HepG2 (cell line): Measurements from ENCODE around the gene ATG13. TPM values are rescaled to one million over a fixed set of nuclear protein-coding genes. Genes with fewer than 3 reads are reported as not detected.

Source experiments
- CEBPB ChIP-seq: IDR thresholded peaks from 2 replicates; pipeline ENCODE4 v1.6.1; 2011; ENCODE audit warnings: low read depth, low read length, improper control_type of control experiment, borderline replicate concordance
- CREM ChIP-seq, 2 experiments: sonication (generic) in 1 of 2; formaldehyde crosslinking in 1 of 2; IDR thresholded peaks; 2 replicates each; pipeline versions ENCODE4 v1.4.0 to v1.6.1; 2016 to 2020; ENCODE audit warnings: antibody characterized with exemption in 1 of 2, mild to moderate bottlenecking in 1 of 2, missing genetic modification reagents in 1 of 2
- GABPA ChIP-seq, 2 experiments: IDR thresholded peaks; 2 replicates each; pipeline ENCODE4 v1.6.1; 2011 to 2016; ENCODE audit warnings: low read depth in 2 of 2, low read length in 1 of 2, missing biosample characterization in 1 of 2, missing genetic modification characterization in 1 of 2
- MED13 ChIP-seq: sonication (generic); formaldehyde crosslinking; IDR thresholded peaks from 2 replicates; pipeline ENCODE4 v1.5.0; 2020; ENCODE audit warnings: missing genetic modification reagents
- PRMT3 ChIP-seq: sonication (generic); formaldehyde crosslinking; IDR thresholded peaks from 2 replicates; pipeline ENCODE4 v1.8.1; 2022; ENCODE audit warnings: low read depth, mild to moderate bottlenecking, moderate library complexity, missing genetic modification reagents, borderline replicate concordance
- RARA ChIP-seq: IDR thresholded peaks from 2 replicates; pipeline ENCODE4 v1.6.1; 2016; ENCODE audit warnings: missing genetic modification reagents, missing compliant biosample characterization
- SALL1 ChIP-seq: sonication (generic); formaldehyde crosslinking; IDR thresholded peaks from 2 replicates; pipeline ENCODE4 v1.8.0; 2022; ENCODE audit warnings: mild to moderate bottlenecking, missing genetic modification reagents
- TAF15 ChIP-seq: fragments of 200-400 bp; formaldehyde crosslinking; IDR thresholded peaks from one replicate; pipeline ENCODE4 v1.6.1; 2018; ENCODE audit warnings: mild to moderate bottlenecking, low read depth, low read length; ENCODE audit not compliant: poor library complexity, severe bottlenecking
- U2AF2 ChIP-seq: fragments of 200-400 bp; formaldehyde crosslinking; IDR thresholded peaks from 2 replicates; pipeline ENCODE4 v1.6.1; 2017; ENCODE audit warnings: low read depth, mild to moderate bottlenecking, low read length
- ZFP62 ChIP-seq: sonication (generic); formaldehyde crosslinking; IDR thresholded peaks from 2 replicates; pipeline ENCODE4 v1.4.0; 2020; ENCODE audit warnings: missing genetic modification reagents
- ZMYM2 ChIP-seq: sonication (generic); formaldehyde crosslinking; IDR thresholded peaks from 2 replicates; pipeline ENCODE4 v1.8.0; 2022; ENCODE audit warnings: mild to moderate bottlenecking, missing genetic modification reagents
- ZNF260 ChIP-seq: sonication (generic); formaldehyde crosslinking; IDR thresholded peaks from 2 replicates; pipeline ENCODE4 v1.4.0; 2020; ENCODE audit warnings: missing genetic modification reagents, low read depth, mild to moderate bottlenecking, borderline replicate concordance
- ZNF451 ChIP-seq: sonication (generic); formaldehyde crosslinking; IDR thresholded peaks from 2 replicates; pipeline ENCODE4 v1.5.0; 2020; ENCODE audit warnings: mild to moderate bottlenecking, missing genetic modification reagents
- ZNF841 ChIP-seq: sonication (generic); formaldehyde crosslinking; IDR thresholded peaks from 2 replicates; pipeline ENCODE4 v1.8.1; 2023; ENCODE audit warnings: missing genetic modification reagents, borderline replicate concordance
- ZSCAN30 ChIP-seq: sonication (generic); formaldehyde crosslinking; IDR thresholded peaks from 2 replicates; pipeline ENCODE4 v1.5.0; 2020; ENCODE audit warnings: mild to moderate bottlenecking, missing genetic modification reagents
- polyA plus RNA-seq, 8 experiments: library from polyadenylated mRNA; depleted of rRNA in 3 of 8; stranded (reverse) in 7 of 8; unstranded in 1 of 8; fragments of >200 nt; fragmentation: Illumina TruSeq in 4 of 8; extraction: Trizol in 4 of 8; gene quantifications; 2 replicates each; pipeline versions ENCODE4 v1.2.1 to v1.2.3, GENCODE V29; 2011 to 2016; ENCODE audit warnings: low read depth in 4 of 8, missing spikeins in 1 of 8, mixed read lengths in 1 of 8; ENCODE audit not compliant: insufficient read depth in 1 of 8
- total RNA-seq, 5 experiments: library from RNA; depleted of rRNA; stranded (reverse); fragments of >200 nt; fragmentation: Illumina TruSeq; extraction: Trizol; gene quantifications; 2 replicates each; pipeline ENCODE4 v1.2.3, GENCODE V29; 2016; ENCODE audit warnings: low read depth in 1 of 5
- TF ChIP-seq, protein P1 (sequence below): sonication (generic); formaldehyde crosslinking; IDR thresholded peaks from 2 replicates; pipeline ENCODE4 v1.5.1; 2020; ENCODE audit warnings: missing genetic modification reagents, mild to moderate bottlenecking, borderline replicate concordance
- TF ChIP-seq, protein P2 (sequence below): sonication (generic); formaldehyde crosslinking; IDR thresholded peaks from 2 replicates; pipeline ENCODE4 v1.5.0; 2020; ENCODE audit warnings: missing genetic modification reagents
- TF ChIP-seq, protein P3 (sequence below): sonication (generic); formaldehyde crosslinking; conservative IDR thresholded peaks from 2 replicates; pipeline ENCODE4 v1.4.0; 2020; ENCODE audit warnings: missing genetic modification reagents
- TF ChIP-seq, protein P4 (sequence below): IDR thresholded peaks from 2 replicates; pipeline ENCODE4 v1.6.1; 2012; ENCODE audit warnings: inconsistent platforms
- TF ChIP-seq, protein P5 (sequence below): sonication (generic); formaldehyde crosslinking; conservative IDR thresholded peaks from 2 replicates; pipeline ENCODE4 v1.4.0; 2020; ENCODE audit warnings: mild to moderate bottlenecking, missing genetic modification reagents, moderate library complexity

ATG13 gene
- total and polyA plus RNA-seq, 2 of the 13 experiments (the other 11 are each of a cell fraction or from before 2014, with no cell fraction given): 55.0 to 77.3 TPM

GRCh38 chr11:46690702-46691101, 73.3 kb downstream of the ATG13 start (continued):
- TF ChIP-seq CREM (IDR thresholded peaks at IDR 0.05) (peak; percentile 26; the same call in 1 of the 2 replicates), CREM (CRISPR knock-in tag; IDR thresholded peaks at IDR 0.05) (no peak), ZNF841 (CRISPR knock-in tag) (no peak), RARA (peak; percentile 67), ZMYM2 (CRISPR knock-in tag) (0 out of 2 replicates have a peak, but pooled peaks have one; percentile 40), SALL1 (CRISPR knock-in tag) (no peak; the same call in 1 of the 2 replicates), MED13 (CRISPR knock-in tag) (no peak), ZNF451 (no peak), GABPA (IDR thresholded peaks at IDR 0.05; ENCODE audit: low read depth, low read length) (no peak), GABPA (CRISPR knock-in tag; IDR thresholded peaks at IDR 0.05; ENCODE audit: low read depth) (0 out of 2 replicates have a peak, but pooled peaks have one; percentile 12), PRMT3 (CRISPR knock-in tag) (no peak), ZNF260 (CRISPR knock-in tag) (no peak), CEBPB (no peak), TAF15 (no peak), U2AF2 (no peak), ZSCAN30 (no peak), ZFP62 (CRISPR knock-in tag) (no peak)
- TF ChIP-seq, protein P1, sequence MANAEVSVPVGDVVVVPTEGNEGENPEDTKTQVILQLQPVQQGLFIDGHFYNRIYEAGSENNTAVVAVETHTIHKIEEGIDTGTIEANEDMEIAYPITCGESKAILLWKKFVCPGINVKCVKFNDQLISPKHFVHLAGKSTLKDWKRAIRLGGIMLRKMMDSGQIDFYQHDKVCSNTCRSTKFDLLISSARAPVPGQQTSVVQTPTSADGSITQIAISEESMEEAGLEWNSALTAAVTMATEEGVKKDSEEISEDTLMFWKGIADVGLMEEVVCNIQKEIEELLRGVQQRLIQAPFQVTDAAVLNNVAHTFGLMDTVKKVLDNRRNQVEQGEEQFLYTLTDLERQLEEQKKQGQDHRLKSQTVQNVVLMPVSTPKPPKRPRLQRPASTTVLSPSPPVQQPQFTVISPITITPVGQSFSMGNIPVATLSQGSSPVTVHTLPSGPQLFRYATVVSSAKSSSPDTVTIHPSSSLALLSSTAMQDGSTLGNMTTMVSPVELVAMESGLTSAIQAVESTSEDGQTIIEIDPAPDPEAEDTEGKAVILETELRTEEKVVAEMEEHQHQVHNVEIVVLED: no peak
- TF ChIP-seq, protein P2, sequence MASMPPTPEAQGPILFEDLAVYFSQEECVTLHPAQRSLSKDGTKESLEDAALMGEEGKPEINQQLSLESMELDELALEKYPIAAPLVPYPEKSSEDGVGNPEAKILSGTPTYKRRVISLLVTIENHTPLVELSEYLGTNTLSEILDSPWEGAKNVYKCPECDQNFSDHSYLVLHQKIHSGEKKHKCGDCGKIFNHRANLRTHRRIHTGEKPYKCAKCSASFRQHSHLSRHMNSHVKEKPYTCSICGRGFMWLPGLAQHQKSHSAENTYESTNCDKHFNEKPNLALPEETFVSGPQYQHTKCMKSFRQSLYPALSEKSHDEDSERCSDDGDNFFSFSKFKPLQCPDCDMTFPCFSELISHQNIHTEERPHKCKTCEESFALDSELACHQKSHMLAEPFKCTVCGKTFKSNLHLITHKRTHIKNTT: no peak
- TF ChIP-seq, protein P3, sequence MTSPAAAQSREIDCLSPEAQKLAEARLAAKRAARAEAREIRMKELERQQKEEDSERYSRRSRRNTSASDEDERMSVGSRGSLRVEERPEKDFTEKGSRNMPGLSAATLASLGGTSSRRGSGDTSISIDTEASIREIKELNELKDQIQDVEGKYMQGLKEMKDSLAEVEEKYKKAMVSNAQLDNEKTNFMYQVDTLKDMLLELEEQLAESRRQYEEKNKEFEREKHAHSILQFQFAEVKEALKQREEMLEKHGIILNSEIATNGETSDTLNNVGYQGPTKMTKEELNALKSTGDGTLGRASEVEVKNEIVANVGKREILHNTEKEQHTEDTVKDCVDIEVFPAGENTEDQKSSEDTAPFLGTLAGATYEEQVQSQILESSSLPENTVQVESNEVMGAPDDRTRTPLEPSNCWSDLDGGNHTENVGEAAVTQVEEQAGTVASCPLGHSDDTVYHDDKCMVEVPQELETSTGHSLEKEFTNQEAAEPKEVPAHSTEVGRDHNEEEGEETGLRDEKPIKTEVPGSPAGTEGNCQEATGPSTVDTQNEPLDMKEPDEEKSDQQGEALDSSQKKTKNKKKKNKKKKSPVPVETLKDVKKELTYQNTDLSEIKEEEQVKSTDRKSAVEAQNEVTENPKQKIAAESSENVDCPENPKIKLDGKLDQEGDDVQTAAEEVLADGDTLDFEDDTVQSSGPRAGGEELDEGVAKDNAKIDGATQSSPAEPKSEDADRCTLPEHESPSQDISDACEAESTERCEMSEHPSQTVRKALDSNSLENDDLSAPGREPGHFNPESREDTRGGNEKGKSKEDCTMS: no peak
- TF ChIP-seq, protein P4, sequence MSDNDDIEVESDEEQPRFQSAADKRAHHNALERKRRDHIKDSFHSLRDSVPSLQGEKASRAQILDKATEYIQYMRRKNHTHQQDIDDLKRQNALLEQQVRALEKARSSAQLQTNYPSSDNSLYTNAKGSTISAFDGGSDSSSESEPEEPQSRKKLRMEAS: no peak
- TF ChIP-seq, protein P5, sequence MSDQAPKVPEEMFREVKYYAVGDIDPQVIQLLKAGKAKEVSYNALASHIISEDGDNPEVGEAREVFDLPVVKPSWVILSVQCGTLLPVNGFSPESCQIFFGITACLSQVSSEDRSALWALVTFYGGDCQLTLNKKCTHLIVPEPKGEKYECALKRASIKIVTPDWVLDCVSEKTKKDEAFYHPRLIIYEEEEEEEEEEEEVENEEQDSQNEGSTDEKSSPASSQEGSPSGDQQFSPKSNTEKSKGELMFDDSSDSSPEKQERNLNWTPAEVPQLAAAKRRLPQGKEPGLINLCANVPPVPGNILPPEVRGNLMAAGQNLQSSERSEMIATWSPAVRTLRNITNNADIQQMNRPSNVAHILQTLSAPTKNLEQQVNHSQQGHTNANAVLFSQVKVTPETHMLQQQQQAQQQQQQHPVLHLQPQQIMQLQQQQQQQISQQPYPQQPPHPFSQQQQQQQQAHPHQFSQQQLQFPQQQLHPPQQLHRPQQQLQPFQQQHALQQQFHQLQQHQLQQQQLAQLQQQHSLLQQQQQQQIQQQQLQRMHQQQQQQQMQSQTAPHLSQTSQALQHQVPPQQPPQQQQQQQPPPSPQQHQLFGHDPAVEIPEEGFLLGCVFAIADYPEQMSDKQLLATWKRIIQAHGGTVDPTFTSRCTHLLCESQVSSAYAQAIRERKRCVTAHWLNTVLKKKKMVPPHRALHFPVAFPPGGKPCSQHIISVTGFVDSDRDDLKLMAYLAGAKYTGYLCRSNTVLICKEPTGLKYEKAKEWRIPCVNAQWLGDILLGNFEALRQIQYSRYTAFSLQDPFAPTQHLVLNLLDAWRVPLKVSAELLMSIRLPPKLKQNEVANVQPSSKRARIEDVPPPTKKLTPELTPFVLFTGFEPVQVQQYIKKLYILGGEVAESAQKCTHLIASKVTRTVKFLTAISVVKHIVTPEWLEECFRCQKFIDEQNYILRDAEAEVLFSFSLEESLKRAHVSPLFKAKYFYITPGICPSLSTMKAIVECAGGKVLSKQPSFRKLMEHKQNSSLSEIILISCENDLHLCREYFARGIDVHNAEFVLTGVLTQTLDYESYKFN (CRISPR knock-in tag): peak; percentile 65
